PFSK-1 (cell line): ENCODE data around the gene BNC2.

Experiments
- FOXP2 ChIP-seq: optimal IDR thresholded peaks from 2 replicates; pipeline ENCODE3; 2011; ENCODE audit warnings: borderline replicate concordance, control low read depth, inconsistent platforms; ENCODE audit not compliant: insufficient read depth; ENCODE audit errors: extremely low read length, extremely low read depth
- POLR2AphosphoS5 ChIP-seq: IDR thresholded peaks from 2 replicates; pipeline ENCODE4 v1.6.1; 2012; ENCODE audit warnings: low read depth, mild to moderate bottlenecking, control low read depth, low read length, moderate library complexity
- REST ChIP-seq, 2 experiments: IDR thresholded peaks; 2 replicates each; pipeline versions ENCODE4 v1.6.1 to v1.8.0; 2011 to 2012; ENCODE audit warnings: low read depth in 2 of 2, low read length in 2 of 2, control low read depth in 1 of 2, inconsistent platforms in 1 of 2, mild to moderate bottlenecking in 1 of 2, moderate library complexity in 1 of 2; ENCODE audit not compliant: insufficient read depth in 1 of 2
- SIN3A ChIP-seq: IDR thresholded peaks from 2 replicates; pipeline ENCODE4 v1.6.1; 2012; ENCODE audit warnings: mild to moderate bottlenecking, low read length, moderate library complexity, borderline replicate concordance; ENCODE audit not compliant: insufficient read depth
- TAF1 ChIP-seq: IDR thresholded peaks from 2 replicates; pipeline ENCODE4 v1.6.1; 2012; ENCODE audit warnings: low read length, control low read depth, borderline replicate concordance; ENCODE audit not compliant: insufficient read depth

The BNC2 gene

GRCh38 chr9:16639644-16640043, 230.8 kb downstream of the BNC2 start:
- TF ChIP-seq TAF1 (no peak), FOXP2 (no peak), POLR2AphosphoS5 (no peak), REST (IDR thresholded peaks at IDR 0.05; ENCODE audit: insufficient read depth in 1 of 2, low read depth in 2 of 2, low read length in 2 of 2) (no peak), SIN3A (no peak)

- TF ChIP-seq TAF1 = no peak
- no peak for TF ChIP-seq FOXP2
- no peak for TF ChIP-seq POLR2AphosphoS5
- no peak for TF ChIP-seq SIN3A
- TF ChIP-seq REST (IDR thresholded peaks at IDR 0.05; ENCODE audit: insufficient read depth in 1 of 2, low read depth in 2 of 2, low read length in 2 of 2) = no peak
These were observed 232.6 kb downstream of the BNC2 start for GRCh38 chr9:16637911-16638310.

- TF ChIP-seq SIN3A = no peak
- no peak for TF ChIP-seq POLR2AphosphoS5
- no peak for TF ChIP-seq TAF1
- TF ChIP-seq FOXP2 = no peak
- no peak for TF ChIP-seq REST (IDR thresholded peaks at IDR 0.05; ENCODE audit: insufficient read depth in 1 of 2, low read depth in 2 of 2, low read length in 2 of 2)
These were observed 233.3 kb downstream of the BNC2 start for GRCh38 chr9:16637218-16637617.

GRCh38 chr9:16633794-16634193, 236.7 kb downstream of the BNC2 start:
- TF ChIP-seq REST (IDR thresholded peaks at IDR 0.05; ENCODE audit: insufficient read depth in 1 of 2, low read depth in 2 of 2, low read length in 2 of 2) = no peak
- no peak for TF ChIP-seq POLR2AphosphoS5
- TF ChIP-seq SIN3A = no peak
- TF ChIP-seq TAF1 = no peak
- TF ChIP-seq FOXP2 = no peak

GRCh38 chr9:16628413-16628812, 242.1 kb downstream of the BNC2 start:
- no peak for TF ChIP-seq POLR2AphosphoS5
- no peak for TF ChIP-seq SIN3A
- no peak for TF ChIP-seq TAF1
- no peak for TF ChIP-seq REST (IDR thresholded peaks at IDR 0.05; ENCODE audit: insufficient read depth in 1 of 2, low read depth in 2 of 2, low read length in 2 of 2)
- TF ChIP-seq FOXP2 = no peak
